ENCODE measurements around the gene GATB.

GRCh38 chr4:151666501-151666900 lies 94.3 kb downstream of the GATB start:
- TF ChIP-seq POLR2AphosphoS5 (IDR thresholded peaks at IDR 0.05; ENCODE audit: insufficient read depth, low read depth, low read length) (no peak), POLR2A (IDR thresholded peaks at IDR 0.05; ENCODE audit: low read depth, low read length) (no peak), FOS (IDR thresholded peaks at IDR 0.05; ENCODE audit: borderline replicate concordance, insufficient read depth, low read length) (no peak), EZH2 (IDR thresholded peaks at IDR 0.05; ENCODE audit: borderline replicate concordance, low read depth, low read length, severe bottlenecking) (no peak), JUN (IDR thresholded peaks at IDR 0.05; ENCODE audit: borderline replicate concordance, insufficient read depth, insufficient read length, low read depth) (no peak), GATA2 (IDR thresholded peaks at IDR 0.05; ENCODE audit: insufficient read depth, insufficient read length, low read depth, low read length) (no peak)
- TF ChIP-seq, protein P1, sequence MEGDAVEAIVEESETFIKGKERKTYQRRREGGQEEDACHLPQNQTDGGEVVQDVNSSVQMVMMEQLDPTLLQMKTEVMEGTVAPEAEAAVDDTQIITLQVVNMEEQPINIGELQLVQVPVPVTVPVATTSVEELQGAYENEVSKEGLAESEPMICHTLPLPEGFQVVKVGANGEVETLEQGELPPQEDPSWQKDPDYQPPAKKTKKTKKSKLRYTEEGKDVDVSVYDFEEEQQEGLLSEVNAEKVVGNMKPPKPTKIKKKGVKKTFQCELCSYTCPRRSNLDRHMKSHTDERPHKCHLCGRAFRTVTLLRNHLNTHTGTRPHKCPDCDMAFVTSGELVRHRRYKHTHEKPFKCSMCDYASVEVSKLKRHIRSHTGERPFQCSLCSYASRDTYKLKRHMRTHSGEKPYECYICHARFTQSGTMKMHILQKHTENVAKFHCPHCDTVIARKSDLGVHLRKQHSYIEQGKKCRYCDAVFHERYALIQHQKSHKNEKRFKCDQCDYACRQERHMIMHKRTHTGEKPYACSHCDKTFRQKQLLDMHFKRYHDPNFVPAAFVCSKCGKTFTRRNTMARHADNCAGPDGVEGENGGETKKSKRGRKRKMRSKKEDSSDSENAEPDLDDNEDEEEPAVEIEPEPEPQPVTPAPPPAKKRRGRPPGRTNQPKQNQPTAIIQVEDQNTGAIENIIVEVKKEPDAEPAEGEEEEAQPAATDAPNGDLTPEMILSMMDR (IDR thresholded peaks at IDR 0.05; ENCODE audit: extremely low read depth in 1 of 2, insufficient read depth in 1 of 2, low read depth in 1 of 2, low read length in 2 of 2): no peak
- TF ChIP-seq, protein P2, sequence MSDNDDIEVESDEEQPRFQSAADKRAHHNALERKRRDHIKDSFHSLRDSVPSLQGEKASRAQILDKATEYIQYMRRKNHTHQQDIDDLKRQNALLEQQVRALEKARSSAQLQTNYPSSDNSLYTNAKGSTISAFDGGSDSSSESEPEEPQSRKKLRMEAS (IDR thresholded peaks at IDR 0.05; ENCODE audit: insufficient read depth, insufficient read length): no peak
